ELR (cell line): ENCODE results near the gene PPP2R3B.
"Not testable (repeated sequence)": the region's sequence is repeated elsewhere in the genome, so short reads cannot be mapped to it uniquely, and the experiment has no call there.

Experiments used
- DNase-seq: peaks from one replicate; pipeline ENCODE4 v3.0.0-alpha.2; 2015; ENCODE audit warnings: low read depth

Gene PPP2R3B

GRCh38 chrX:318739-319578 is 67.7 kb downstream of the PPP2R3B start, which contains the start of gene GTPBP6:
TSS of gene GTPBP6 (minus strand) at chrX:318796. CDS start at chrX:318787, 9 bp downstream.
- peak; percentile 99 for DNase-seq

GRCh38 chrX:318068-318738 is 68.5 kb downstream of the PPP2R3B start:
- DNase-seq = peak; percentile 99

- DNase-seq = peak; percentile 31
Measured at GRCh38 chrX:317424-318067, 69.2 kb downstream of the PPP2R3B start.

GRCh38 chrX:316351-317325 is 70.1 kb downstream of the PPP2R3B start:
- no peak for DNase-seq

- DNase-seq = no peak
Measured at GRCh38 chrX:314781-315595, 71.7 kb downstream of the PPP2R3B start.

- no peak for DNase-seq
Measured at GRCh38 chrX:314049-314448, 72.7 kb downstream of the PPP2R3B start.

GRCh38 chrX:313546-313945 is 73.2 kb downstream of the PPP2R3B start:
- no peak for DNase-seq

- DNase-seq = no peak
Measured at GRCh38 chrX:312621-313331, 73.9 kb downstream of the PPP2R3B start.

- no peak for DNase-seq
Measured at GRCh38 chrX:311156-312129, 75.3 kb downstream of the PPP2R3B start.

- no peak for DNase-seq
Measured at GRCh38 chrX:310621-311155, 76.0 kb downstream of the PPP2R3B start.

GRCh38 chrX:308821-309520 is 77.7 kb downstream of the PPP2R3B start:
- DNase-seq = no peak

- no peak for DNase-seq
Measured at GRCh38 chrX:307261-308111, 79.2 kb downstream of the PPP2R3B start.

- DNase-seq = not testable (repeated sequence)
Measured at GRCh38 chrX:306614-307251, 80.0 kb downstream of the PPP2R3B start.

GRCh38 chrX:305781-306613 is 80.7 kb downstream of the PPP2R3B start:
- not testable (repeated sequence) for DNase-seq

- DNase-seq = no peak
Measured at GRCh38 chrX:302975-303374, 83.7 kb downstream of the PPP2R3B start.

- no peak for DNase-seq
Measured at GRCh38 chrX:300334-300733, 86.4 kb downstream of the PPP2R3B start.
